ENCODE results near the gene STAMBPL1. TPM values are rescaled to one million over a fixed set of nuclear protein-coding genes. Genes with fewer than 3 reads are reported as not detected.

Gene STAMBPL1
- total RNA-seq, result 15.7 TPM

DNA sequence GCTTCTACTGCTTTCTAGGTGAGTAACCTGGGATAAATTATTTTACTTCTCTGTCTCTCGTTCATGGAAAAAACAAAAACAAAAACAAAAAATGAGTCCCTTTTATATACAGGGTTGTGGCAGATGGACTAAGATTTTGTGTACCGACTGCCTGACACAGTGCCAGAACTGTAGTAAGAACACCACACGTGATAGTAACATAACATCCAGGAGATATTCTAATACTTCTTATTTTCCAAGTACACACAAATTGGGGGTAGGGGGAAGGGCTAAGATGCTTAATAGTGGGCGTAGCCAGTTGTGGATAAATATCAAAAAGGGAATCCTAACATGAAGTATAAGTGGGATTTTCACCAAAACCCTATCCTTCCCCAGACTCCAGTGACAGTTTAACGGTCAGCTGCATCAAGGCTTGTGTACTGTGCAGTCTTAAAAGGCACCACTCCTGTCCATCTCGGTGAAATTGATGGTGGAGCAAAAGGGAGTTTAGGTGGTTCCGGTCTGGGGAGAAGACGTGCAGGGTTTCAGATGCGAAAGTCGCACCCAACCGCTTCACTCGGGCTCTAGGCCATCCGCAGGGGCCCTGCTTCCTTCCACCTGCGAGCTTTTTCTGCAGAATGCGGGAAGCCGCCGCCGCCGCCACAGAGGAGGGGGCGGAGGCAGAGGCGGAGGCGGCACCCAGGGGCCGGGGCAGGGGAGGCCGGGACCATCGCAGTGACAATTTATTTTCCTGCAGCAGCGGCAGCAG is at the start of gene STAMBPL1:
Gene STAMBPL1, plus strand, starts transcription at position 712 of the 748 bp plus-strand sequence. CDS start 21,464 bp downstream, outside the sequence.
- peak within 1 kb of the TSS; percentile 73 to 79 for H3K4me3 ChIP-seq
- H3K27ac ChIP-seq, result peak within 1 kb of the TSS; percentile 93
- no peaks in the 10 kb centered on the region for H3K27me3 ChIP-seq
- H3K4me1 ChIP-seq, result peaks cover 34% of the 10 kb centered on the region
- no peaks in the 10 kb centered on the region for H3K9me3 ChIP-seq
- no peak for TF ChIP-seq POLR2A (IDR thresholded peaks at IDR 0.05)
- TF ChIP-seq, protein P1, sequence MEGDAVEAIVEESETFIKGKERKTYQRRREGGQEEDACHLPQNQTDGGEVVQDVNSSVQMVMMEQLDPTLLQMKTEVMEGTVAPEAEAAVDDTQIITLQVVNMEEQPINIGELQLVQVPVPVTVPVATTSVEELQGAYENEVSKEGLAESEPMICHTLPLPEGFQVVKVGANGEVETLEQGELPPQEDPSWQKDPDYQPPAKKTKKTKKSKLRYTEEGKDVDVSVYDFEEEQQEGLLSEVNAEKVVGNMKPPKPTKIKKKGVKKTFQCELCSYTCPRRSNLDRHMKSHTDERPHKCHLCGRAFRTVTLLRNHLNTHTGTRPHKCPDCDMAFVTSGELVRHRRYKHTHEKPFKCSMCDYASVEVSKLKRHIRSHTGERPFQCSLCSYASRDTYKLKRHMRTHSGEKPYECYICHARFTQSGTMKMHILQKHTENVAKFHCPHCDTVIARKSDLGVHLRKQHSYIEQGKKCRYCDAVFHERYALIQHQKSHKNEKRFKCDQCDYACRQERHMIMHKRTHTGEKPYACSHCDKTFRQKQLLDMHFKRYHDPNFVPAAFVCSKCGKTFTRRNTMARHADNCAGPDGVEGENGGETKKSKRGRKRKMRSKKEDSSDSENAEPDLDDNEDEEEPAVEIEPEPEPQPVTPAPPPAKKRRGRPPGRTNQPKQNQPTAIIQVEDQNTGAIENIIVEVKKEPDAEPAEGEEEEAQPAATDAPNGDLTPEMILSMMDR (IDR thresholded peaks at IDR 0.05), result no peak
- TF ChIP-seq POLR2AphosphoS5 (IDR thresholded peaks at IDR 0.05; ENCODE audit: insufficient read depth in 1 of 2, low read depth in 1 of 2), result no peak
- H3K36me3 ChIP-seq, result no peaks in the 10 kb centered on the region
- intact Hi-C loops (cut with DNase I), result loop anchor here (5.0 kb wide), 1 partner anchor 113 kb away; the partner anchor contains the start of gene FAS
- DNase-seq (ENCODE audit: extremely low spot score in 2 of 2), result no peak

DNA sequence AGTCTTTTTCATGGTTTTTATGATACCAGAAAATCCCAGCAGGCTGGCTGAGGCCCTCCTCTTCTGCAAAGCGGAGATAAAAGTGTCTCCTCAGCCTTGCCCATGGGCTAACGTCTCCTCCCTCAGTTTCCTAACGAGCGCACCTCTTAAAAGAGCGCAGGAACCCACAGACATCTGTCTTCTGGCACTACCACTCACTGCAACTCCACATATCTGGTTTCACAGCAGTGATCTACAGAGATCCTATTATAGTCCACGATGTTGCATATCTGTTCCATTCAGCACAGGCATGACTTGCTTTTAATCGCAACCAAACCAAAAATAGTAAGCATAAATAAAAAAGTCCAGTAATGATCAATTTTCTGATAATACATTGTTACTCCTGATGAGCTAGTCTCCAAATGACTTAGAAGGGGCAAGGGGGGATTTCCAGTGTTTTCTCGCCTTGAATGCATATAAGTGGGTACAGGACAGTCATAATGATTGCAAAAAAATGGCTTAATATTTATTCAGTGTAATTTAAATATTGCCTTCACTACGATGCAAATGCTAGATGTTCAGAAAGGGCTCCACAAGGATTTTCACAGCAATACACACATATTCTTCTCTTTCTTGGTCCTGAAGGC is 49.3 kb upstream of the STAMBPL1 start:
- intact Hi-C loops (cut with DNase I), result loop anchor here (10.0 kb wide), 1 partner anchor 384 kb away; no protein-coding TSS in a partner anchor
- Histone ChIP-seq H3K36me3 (no peaks in the 10 kb centered on the region), H3K27me3 (no peaks in the 10 kb centered on the region), H3K4me1 (no peaks in the 10 kb centered on the region), H3K27ac (no peak overlapping the region), H3K4me3 (no peak overlapping the region), H3K9me3 (no peaks in the 10 kb centered on the region)
- no peak for DNase-seq (ENCODE audit: extremely low spot score in 2 of 2)
- TF ChIP-seq, protein P1 (IDR thresholded peaks at IDR 0.05), result no peak
- TF ChIP-seq POLR2A (IDR thresholded peaks at IDR 0.05) (no peak), POLR2AphosphoS5 (IDR thresholded peaks at IDR 0.05; ENCODE audit: insufficient read depth in 1 of 2, low read depth in 1 of 2) (no peak)

DNA sequence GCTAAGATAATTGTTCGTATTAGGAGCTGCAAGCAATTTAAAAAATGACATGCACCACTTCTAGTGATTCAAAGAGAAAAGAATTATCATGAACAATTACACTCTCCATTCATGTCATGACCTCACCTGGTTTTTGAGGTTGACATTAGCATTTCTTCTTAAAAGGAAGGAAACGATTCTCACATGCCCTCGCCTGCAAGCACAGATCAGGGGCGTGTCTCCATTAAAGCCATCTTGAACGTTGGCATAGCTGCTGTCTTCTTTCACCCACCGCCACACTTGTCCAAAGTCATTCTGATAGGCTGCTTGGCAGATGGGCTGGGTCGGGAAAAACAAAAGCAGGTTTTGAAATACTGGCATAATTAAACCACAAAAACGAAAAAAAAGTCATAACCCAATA is 48.3 kb upstream of the STAMBPL1 start:
- intact Hi-C loops (cut with DNase I), result loop anchor here (10.0 kb wide), 1 partner anchor 383 kb away; no protein-coding TSS in a partner anchor
- TF ChIP-seq, protein P1 (IDR thresholded peaks at IDR 0.05), result no peak
- no peak for TF ChIP-seq POLR2A (IDR thresholded peaks at IDR 0.05)
- no peak for TF ChIP-seq POLR2AphosphoS5 (IDR thresholded peaks at IDR 0.05; ENCODE audit: insufficient read depth in 1 of 2, low read depth in 1 of 2)
- no peaks in the 10 kb centered on the region for H3K27me3 ChIP-seq
- H3K27ac ChIP-seq, result no peak overlapping the region
- H3K4me1 ChIP-seq, result no peaks in the 10 kb centered on the region
- no peaks in the 10 kb centered on the region for H3K9me3 ChIP-seq
- no peaks in the 10 kb centered on the region for H3K36me3 ChIP-seq
- H3K4me3 ChIP-seq, result no peak overlapping the region
- DNase-seq (ENCODE audit: extremely low spot score in 2 of 2), result no peak

DNA sequence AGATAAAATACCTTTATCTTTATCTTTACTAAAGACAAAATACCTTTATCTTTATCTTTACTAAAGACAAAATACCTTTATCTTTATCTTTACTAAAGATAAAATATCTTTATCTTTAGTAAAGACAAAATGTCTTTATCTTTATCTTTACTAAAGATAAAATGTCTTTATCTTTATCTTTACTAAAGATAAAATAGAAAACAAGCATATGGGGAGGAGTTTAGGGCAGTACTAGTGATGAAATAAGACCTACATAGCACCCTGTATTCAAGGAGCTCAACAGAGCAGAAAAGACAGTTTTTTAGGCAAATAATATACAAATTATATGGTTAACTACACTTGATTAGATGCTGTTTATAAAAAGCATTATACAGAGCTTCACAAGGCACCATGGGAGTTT is 47.7 kb upstream of the STAMBPL1 start:
- TF ChIP-seq POLR2AphosphoS5 (IDR thresholded peaks at IDR 0.05; ENCODE audit: insufficient read depth in 1 of 2, low read depth in 1 of 2), result no peak
- TF ChIP-seq, protein P1 (IDR thresholded peaks at IDR 0.05), result no peak
- no peak for TF ChIP-seq POLR2A (IDR thresholded peaks at IDR 0.05)
- Histone ChIP-seq H3K27me3 (no peaks in the 10 kb centered on the region), H3K9me3 (no peaks in the 10 kb centered on the region), H3K4me3 (no peak overlapping the region), H3K27ac (no peak overlapping the region), H3K36me3 (no peaks in the 10 kb centered on the region), H3K4me1 (no peaks in the 10 kb centered on the region)
- intact Hi-C loops (cut with DNase I), result loop anchor here (10.0 kb wide), 1 partner anchor 382 kb away; no protein-coding TSS in a partner anchor
- no peak for DNase-seq (ENCODE audit: extremely low spot score in 2 of 2)

All from vagina (tissue), 2 donors.